Measurements from ENCODE around the gene DOLPP1.

GRCh38 chr9:129068110-129068509 is 12.8 kb upstream of the DOLPP1 start:
- TF ChIP-seq CTCF (IDR thresholded peaks at IDR 0.05) (no peak), POLR2A (IDR thresholded peaks at IDR 0.05) (no peak)

Data from lower leg skin (tissue), 3 donors.